OCI-LY1 (cell line): Measurements from ENCODE around the gene GNAQ.

Source experiments
- CTCF ChIP-seq: fragments of 200-600 bp; sonication (generic), shearing (Covaris generic); IDR thresholded peaks from 2 replicates; pipeline ENCODE4 v1.5.1; 2017; ENCODE audit warnings: mild to moderate bottlenecking, antibody characterized with exemption, low read length, moderate library complexity, mixed read lengths
- EZH2 ChIP-seq: fragments of 200-600 bp; sonication (generic), shearing (Covaris generic); IDR thresholded peaks from 2 replicates; pipeline ENCODE4 v1.8.0; 2017; ENCODE audit warnings: borderline replicate concordance, mixed run types, mild to moderate bottlenecking, antibody characterized with exemption, low read length, moderate library complexity, mixed read lengths

GRCh38 chr9:77763566-77763965, 268.0 kb downstream of the GNAQ start:
- TF ChIP-seq CTCF = no peak
- TF ChIP-seq EZH2 = no peak
